A673 (cell line): ENCODE data around the gene FA2H. TPM values are rescaled to one million over a fixed set of nuclear protein-coding genes. Genes with fewer than 3 reads are reported as not detected.
"Not testable (repeated sequence)": the region's sequence is repeated elsewhere in the genome, so short reads cannot be mapped to it uniquely, and the experiment has no call there.

Experiments used
- BruUV-seq: library from RNA; stranded (reverse); fragments of 400-500 nt; replicated peaks from 2 replicates; lab custom pipeline; 2021; lab: Mats Ljungman, UMichigan
- CTCF ChIA-PET: fragments of 300-600 bp; sonication (Branson Sonifier 250); formaldehyde crosslinking; loops from one replicate; lab custom pipeline; 2022; ENCODE audit warnings: antibody characterized with exemption; lab: Charles Lee
- POLR2A ChIA-PET: fragments of 300-600 bp; sonication (Branson Sonifier 250); formaldehyde crosslinking; loops from one replicate; lab custom pipeline; 2022; ENCODE audit warnings: antibody characterized with exemption; ENCODE audit not compliant: low non-redundant PET; lab: Charles Lee
- DNase-seq: peaks from one replicate; pipeline ENCODE4 v3.0.0-alpha.2; 2015; ENCODE audit warnings: low spot score
- H3K27ac ChIP-seq: fragments of 200-600 bp; sonication (generic); 2 replicates; pipeline ENCODE4 v1.5.1; 2016; ENCODE audit warnings: mixed run types, low read depth, mild to moderate bottlenecking, mixed read lengths, antibody characterized with exemption, low read length; ENCODE audit not compliant: poor library complexity, severe bottlenecking
- H3K27me3 ChIP-seq: fragments of 200-600 bp; sonication (generic); replicated peaks from 2 replicates; pipeline ENCODE4 v1.6.1; 2017; ENCODE audit warnings: mixed run types, low read depth, mild to moderate bottlenecking, mixed read lengths, antibody characterized with exemption, low read length; ENCODE audit not compliant: insufficient read depth, poor library complexity
- H3K36me3 ChIP-seq: fragments of 200-600 bp; sonication (generic); 2 replicates; pipeline ENCODE4 v1.6.1; 2016; ENCODE audit warnings: mixed run types, mild to moderate bottlenecking, mixed read lengths, antibody characterized with exemption, low read length; ENCODE audit not compliant: insufficient read depth, poor library complexity, severe bottlenecking
- H3K4me1 ChIP-seq: fragments of 200-600 bp; sonication (generic); 2 replicates; pipeline ENCODE4 v1.6.1; 2017; ENCODE audit warnings: mixed run types, mild to moderate bottlenecking, mixed read lengths, antibody characterized with exemption, low read length; ENCODE audit not compliant: insufficient read depth, poor library complexity, severe bottlenecking
- H3K4me3 ChIP-seq: fragments of 200-600 bp; sonication (generic); 2 replicates; pipeline ENCODE4 v1.5.1; 2016; ENCODE audit warnings: low read depth, mixed run types, mild to moderate bottlenecking, mixed read lengths, low read length; ENCODE audit not compliant: poor library complexity, severe bottlenecking
- H3K9me3 ChIP-seq: fragments of 200-600 bp; sonication (generic); 2 replicates; pipeline ENCODE4 v1.6.1; 2016; ENCODE audit warnings: mixed run types, low read depth, mild to moderate bottlenecking, mixed read lengths, antibody characterized with exemption, low read length; ENCODE audit not compliant: poor library complexity, severe bottlenecking
- CTCF ChIP-seq: fragments of 300-800, 200-600 bp; sonication (generic); conservative IDR thresholded peaks from 2 replicates; pipeline ENCODE4 v1.5.1; 2017; ENCODE audit warnings: low read depth, mild to moderate bottlenecking, antibody characterized with exemption, low read length, moderate library complexity, mixed read lengths
- EZH2 ChIP-seq: fragments of 200-600 bp; sonication (generic); IDR thresholded peaks from 2 replicates; pipeline ENCODE4 v1.6.1; 2017; ENCODE audit warnings: borderline replicate concordance, low read depth, mild to moderate bottlenecking, mixed read lengths, antibody characterized with exemption, low read length; ENCODE audit not compliant: poor library complexity, severe bottlenecking
- intact Hi-C: fragments of 100-400 bp; cut with micrococcal nuclease; formaldehyde crosslinking; loops from one replicate; pipeline ENCODE4 v1.10.0; 2022; ENCODE audit not compliant: unreplicated experiment
- total RNA-seq: library from RNA; stranded (reverse); gene quantifications from 2 replicates; pipeline ENCODE4 v1.2.3, GENCODE V29; 2021

Gene FA2H
- total RNA-seq, 1 experiment from 2014 or later, result not detected

- Histone ChIP-seq H3K27me3 (peaks cover 28% of the 10 kb centered on the region), H3K36me3 (no peaks in the 10 kb centered on the region), H3K9me3 (no peaks in the 10 kb centered on the region), H3K4me3 (no peak overlapping the region), H3K4me1 (no peaks in the 10 kb centered on the region), H3K27ac (no peak overlapping the region)
- BruUV-seq, result no TSS peak
- TF ChIP-seq CTCF, result no peak
- TF ChIP-seq EZH2, result no peak
- CTCF ChIA-PET, result interaction anchor here (0.6 kb wide), 1 partner anchor 749 kb away, joined by 7 read pairs; no protein-coding TSS in a partner anchor
- POLR2A ChIA-PET, result no interaction called here
- no peak for DNase-seq
- intact Hi-C loops, result no loop called here
These were observed 6.4 kb downstream of the FA2H start for GRCh38 chr16:74768239-74768638.

DNA sequence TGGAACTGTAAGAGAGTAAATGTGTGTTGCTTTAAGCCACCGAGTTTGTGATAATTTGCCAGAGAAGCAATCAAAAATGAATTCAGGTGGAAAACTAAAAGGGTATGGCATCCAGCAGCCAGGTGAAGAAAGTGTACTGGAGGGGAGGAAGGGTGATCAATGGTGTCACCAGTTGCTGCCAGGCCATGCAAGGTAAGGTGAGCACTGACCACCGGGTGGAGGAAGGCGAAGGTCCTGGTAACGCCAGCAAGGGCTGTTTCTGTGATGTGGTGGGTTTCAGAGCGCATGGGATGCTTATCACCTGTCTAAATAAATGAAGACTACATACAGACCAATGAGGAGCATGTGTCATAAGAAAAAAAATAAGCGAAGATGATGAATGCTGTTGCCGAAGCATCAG, 6.9 kb downstream of the FA2H start:
- Histone ChIP-seq H3K36me3 (no peaks in the 10 kb centered on the region), H3K27me3 (peaks cover 23% of the 10 kb centered on the region), H3K9me3 (no peaks in the 10 kb centered on the region), H3K4me1 (no peaks in the 10 kb centered on the region), H3K27ac (no peak overlapping the region), H3K4me3 (no peak overlapping the region)
- DNase-seq, result no peak
- no peak for TF ChIP-seq EZH2
- TF ChIP-seq CTCF, result no peak
- ChIA-PET CTCF (interaction anchor here (0.6 kb wide), 1 partner anchor 750 kb away, joined by 7 read pairs; no protein-coding TSS in a partner anchor), POLR2A (no interaction called here)
- no TSS peak for BruUV-seq
- intact Hi-C loops, result no loop called here

- TF ChIP-seq EZH2 (no peak), CTCF (peak; percentile 46)
- H3K4me1 ChIP-seq, result no peaks in the 10 kb centered on the region
- BruUV-seq, result no TSS peak
- intact Hi-C loops, result no loop called here
- no peak for DNase-seq
- ChIA-PET CTCF (no interaction called here), POLR2A (no interaction called here)
- H3K4me3 ChIP-seq, result no peak overlapping the region
- H3K27ac ChIP-seq, result no peak overlapping the region
- H3K27me3 ChIP-seq, result peaks cover 14% of the 10 kb centered on the region
- no peaks in the 10 kb centered on the region for H3K36me3 ChIP-seq
- no peaks in the 10 kb centered on the region for H3K9me3 ChIP-seq
These were observed 7.9 kb downstream of the FA2H start for GRCh38 chr16:74766729-74767128.

DNA sequence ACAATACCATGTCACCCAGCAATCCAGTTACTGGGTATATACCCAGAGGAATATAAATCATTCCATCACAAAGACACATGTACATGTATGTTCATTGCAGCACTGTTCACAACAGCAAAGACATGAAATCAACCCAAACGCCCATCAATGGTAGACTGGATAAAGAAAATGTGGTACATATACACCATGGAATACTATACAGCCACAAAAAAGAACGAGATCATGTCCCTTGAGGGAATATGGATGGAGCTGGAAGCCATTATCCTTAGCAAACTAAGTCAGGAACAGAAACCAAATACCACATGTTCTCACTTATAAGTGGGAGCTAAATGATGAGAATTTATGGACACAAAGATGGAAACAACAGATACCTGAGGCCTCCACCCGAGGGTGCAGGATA, 10.4 kb downstream of the FA2H start:
- H3K9me3 ChIP-seq, POLR2A ChIA-PET, H3K36me3 ChIP-seq, CTCF ChIA-PET, H3K27ac ChIP-seq, DNase-seq, intact Hi-C loops, H3K4me1 ChIP-seq, H3K27me3 ChIP-seq, H3K4me3 ChIP-seq, BruUV-seq: not testable (repeated sequence)
